GM19395 (cell line): ENCODE results near the gene FARS2.

Experiments
- ATAC-seq: cut with Tn5 transposase; IDR thresholded peaks from one replicate; pipeline ENCODE4 v1.9.1; 2021; ENCODE audit warnings: mild to moderate bottlenecking, moderate library complexity; ENCODE audit not compliant: unreplicated experiment

FARS2 gene

GRCh38 chr6:5606546-5606945, 345.2 kb downstream of the FARS2 start:
- no peak for ATAC-seq

GRCh38 chr6:5610640-5611039, 349.3 kb downstream of the FARS2 start:
- no peak for ATAC-seq

GRCh38 chr6:5617179-5617578, 355.9 kb downstream of the FARS2 start:
- no peak for ATAC-seq

GRCh38 chr6:5619249-5619648, 357.9 kb downstream of the FARS2 start:
- ATAC-seq, result peak; percentile 61

GRCh38 chr6:5622276-5623005, 361.1 kb downstream of the FARS2 start:
- no peak for ATAC-seq

GRCh38 chr6:5623769-5624168, 362.5 kb downstream of the FARS2 start:
- no peak for ATAC-seq

GRCh38 chr6:5624256-5624655, 362.9 kb downstream of the FARS2 start:
- no peak for ATAC-seq

GRCh38 chr6:5626727-5627426, 365.6 kb downstream of the FARS2 start:
- peak; percentile 95 for ATAC-seq

- no peak for ATAC-seq
These were observed 369.3 kb downstream of the FARS2 start for GRCh38 chr6:5630636-5631035.

- ATAC-seq, result no peak
These were observed 371.1 kb downstream of the FARS2 start for GRCh38 chr6:5632348-5632935.

GRCh38 chr6:5634525-5634924, 373.2 kb downstream of the FARS2 start:
- ATAC-seq, result no peak

GRCh38 chr6:5636210-5637030, 375.1 kb downstream of the FARS2 start:
- ATAC-seq, result no peak

- no peak for ATAC-seq
These were observed 376.4 kb downstream of the FARS2 start for GRCh38 chr6:5637714-5638113.

GRCh38 chr6:5638666-5639065, 377.4 kb downstream of the FARS2 start:
- no peak for ATAC-seq

- ATAC-seq, result no peak
These were observed 377.9 kb downstream of the FARS2 start for GRCh38 chr6:5639193-5639592.

- ATAC-seq, result no peak
These were observed 379.3 kb downstream of the FARS2 start for GRCh38 chr6:5640614-5641013.

GRCh38 chr6:5644523-5645185, 383.3 kb downstream of the FARS2 start:
- ATAC-seq, result no peak

- ATAC-seq, result no peak
These were observed 384.3 kb downstream of the FARS2 start for GRCh38 chr6:5645328-5646290.

GRCh38 chr6:5652406-5653137, 391.3 kb downstream of the FARS2 start:
- no peak for ATAC-seq
